IMR-90 (cell line): ENCODE data around the gene CDKAL1. TPM values are rescaled to one million over a fixed set of nuclear protein-coding genes. Genes with fewer than 3 reads are reported as not detected.

ENCODE experiments used
- ATAC-seq: fragments of 200-7000 bp; cut with Tn5 transposase; 2 replicates; pipeline ENCODE4 v1.9.1; 2020; ENCODE audit warnings: low read depth, mild to moderate bottlenecking, moderate library complexity
- BruUV-seq: library from RNA; stranded (reverse); fragments of 400-500 nt; replicated peaks from 2 replicates; lab custom pipeline; 2021; lab: Mats Ljungman, UMichigan
- CTCF ChIA-PET: fragments of 300-600 bp; formaldehyde crosslinking; extraction: SDS; loops from one replicate; lab custom pipeline; 2021; ENCODE audit warnings: antibody characterized with exemption; lab: Yijun Ruan, JAX
- POLR2A ChIA-PET: fragments of 300-600 bp; sonication (Branson Sonifier 250); formaldehyde crosslinking; loops from one replicate; lab custom pipeline; 2022; ENCODE audit warnings: antibody characterized with exemption; ENCODE audit not compliant: unreplicated experiment; lab: Charles Lee
- DNase-seq: peaks from one replicate; pipeline ENCODE4 v3.0.0; 2013
- H2AFZ ChIP-seq: replicated peaks from 2 replicates; pipeline ENCODE3; 2013; ENCODE audit warnings: low read length, mild to moderate bottlenecking; ENCODE audit not compliant: poor library complexity
- H2AK5ac ChIP-seq: 2 replicates; pipeline ENCODE4 v1.6.1; 2013; ENCODE audit warnings: low read depth, low read length, inconsistent platforms
- H2AK9ac ChIP-seq: replicated peaks from 2 replicates; pipeline ENCODE3; 2013; ENCODE audit warnings: mild to moderate bottlenecking, low read depth, low read length, moderate library complexity; ENCODE audit not compliant: poor library complexity
- H2BK120ac ChIP-seq: 2 replicates; pipeline ENCODE4 v1.6.1; 2013; ENCODE audit warnings: low read depth, low read length, inconsistent platforms
- H2BK15ac ChIP-seq: 3 replicates; pipeline ENCODE4 v1.6.1; 2013; ENCODE audit warnings: low read depth, low read length, inconsistent platforms
- H2BK20ac ChIP-seq: 2 replicates; pipeline ENCODE4 v1.6.1; 2013; ENCODE audit warnings: low read depth, mild to moderate bottlenecking, inconsistent platforms, low read length, moderate library complexity
- H2BK5ac ChIP-seq: 2 replicates; pipeline ENCODE4 v1.6.1; 2013; ENCODE audit warnings: mild to moderate bottlenecking, low read depth, low read length, inconsistent platforms; ENCODE audit not compliant: poor library complexity, severe bottlenecking
- H3K14ac ChIP-seq: replicated peaks from 2 replicates; pipeline ENCODE4 v1.6.1; 2013; ENCODE audit warnings: low read depth, low read length, inconsistent platforms
- H3K18ac ChIP-seq: 2 replicates; pipeline ENCODE4 v1.6.1; 2013; ENCODE audit warnings: low read depth, low read length, control low read depth
- H3K23ac ChIP-seq: 2 replicates; pipeline ENCODE4 v1.6.1; 2013; ENCODE audit warnings: low read depth, low read length, inconsistent platforms
- H3K27ac ChIP-seq: 2 replicates; pipeline ENCODE4 v1.5.1; 2013; ENCODE audit warnings: mild to moderate bottlenecking, control low read depth, low read length; ENCODE audit not compliant: insufficient read depth
- H3K27me3 ChIP-seq: 2 replicates; pipeline ENCODE4 v1.6.1; 2013; ENCODE audit warnings: low read length; ENCODE audit not compliant: control insufficient read depth, insufficient read depth
- H3K36me3 ChIP-seq: 2 replicates; pipeline ENCODE4 v1.6.1; 2013; ENCODE audit warnings: low read length, mixed read lengths; ENCODE audit not compliant: control insufficient read depth, insufficient read depth
- H3K4ac ChIP-seq: 2 replicates; pipeline ENCODE4 v1.6.1; 2013; ENCODE audit warnings: low read depth, low read length, inconsistent platforms
- H3K4me1 ChIP-seq: 2 replicates; pipeline ENCODE4 v1.6.1; 2013; ENCODE audit warnings: low read length, mixed read lengths; ENCODE audit not compliant: control insufficient read depth, insufficient read depth
- H3K4me2 ChIP-seq: 2 replicates; pipeline ENCODE4 v1.6.1; 2013; ENCODE audit warnings: low read depth, mild to moderate bottlenecking, control low read depth, low read length, moderate library complexity
- H3K4me3 ChIP-seq: 2 replicates; pipeline ENCODE4 v1.5.1; 2013; ENCODE audit warnings: low read depth, mild to moderate bottlenecking, control low read depth, low read length, moderate library complexity; ENCODE audit not compliant: insufficient read depth
- H3K56ac ChIP-seq: 2 replicates; pipeline ENCODE4 v1.6.1; 2013; ENCODE audit warnings: low read length, inconsistent platforms; ENCODE audit not compliant: insufficient read depth; ENCODE audit errors: extremely low read depth
- H3K79me1 ChIP-seq, 2 experiments: 2 replicates each; pipeline ENCODE4 v1.6.1; 2013; ENCODE audit warnings: low read length in 2 of 2, inconsistent platforms in 1 of 2, low read depth in 1 of 2
- H3K9ac ChIP-seq: 2 replicates; pipeline ENCODE4 v1.6.1; 2013; ENCODE audit warnings: low read depth, low read length, control low read depth
- H3K9me1 ChIP-seq: 2 replicates; pipeline ENCODE4 v1.6.1; 2013; ENCODE audit warnings: low read length, inconsistent platforms; ENCODE audit not compliant: insufficient read depth
- H3K9me3 ChIP-seq: 2 replicates; pipeline ENCODE4 v1.6.1; 2013; ENCODE audit warnings: low read length; ENCODE audit not compliant: control insufficient read depth, insufficient read depth
- H4K20me1 ChIP-seq: 2 replicates; pipeline ENCODE4 v1.6.1; 2013; ENCODE audit warnings: low read length, inconsistent platforms; ENCODE audit not compliant: insufficient read depth
- H4K5ac ChIP-seq: 2 replicates; pipeline ENCODE4 v1.6.1; 2013; ENCODE audit warnings: mild to moderate bottlenecking, low read depth, low read length, control low read depth
- H4K8ac ChIP-seq, 2 experiments: 2 replicates each; pipeline ENCODE4 v1.6.1; 2013; ENCODE audit warnings: low read depth in 2 of 2, low read length in 2 of 2, control low read depth in 1 of 2, inconsistent platforms in 1 of 2
- H4K91ac ChIP-seq: 2 replicates; pipeline ENCODE4 v1.6.1; 2013; ENCODE audit warnings: low read depth, low read length, inconsistent platforms; ENCODE audit not compliant: insufficient read depth
- BHLHE40 ChIP-seq: fragments of 150-350 bp; IDR thresholded peaks from 2 replicates; pipeline ENCODE4 v1.6.1; 2016; ENCODE audit warnings: mild to moderate bottlenecking, low read depth, low read length
- CEBPB ChIP-seq: IDR thresholded peaks from 2 replicates; pipeline ENCODE4 v1.6.1; 2012; ENCODE audit warnings: low read depth, low read length, improper control_type of control experiment
- CHD1 ChIP-seq: IDR thresholded peaks from 2 replicates; pipeline ENCODE4 v1.6.1; 2012; ENCODE audit warnings: low read depth, low read length, improper control_type of control experiment
- FOS ChIP-seq: fragments of 150-350 bp; IDR thresholded peaks from 2 replicates; pipeline ENCODE4 v1.6.1; 2016; ENCODE audit warnings: low read depth, low read length
- MAFK ChIP-seq: IDR thresholded peaks from 2 replicates; pipeline ENCODE4 v1.6.1; 2012; ENCODE audit warnings: low read depth, low read length, improper control_type of control experiment
- MAZ ChIP-seq: IDR thresholded peaks from 2 replicates; pipeline ENCODE4 v1.6.1; 2012; ENCODE audit warnings: low read depth, mild to moderate bottlenecking, low read length, improper control_type of control experiment, moderate library complexity, borderline replicate concordance
- MXI1 ChIP-seq: IDR thresholded peaks from 2 replicates; pipeline ENCODE4 v1.6.1; 2012; ENCODE audit warnings: low read depth, mild to moderate bottlenecking, low read length, moderate library complexity, borderline replicate concordance
- NFE2L2 ChIP-seq: fragments of 150-350 bp; IDR thresholded peaks from 2 replicates; pipeline ENCODE4 v1.6.1; 2016; ENCODE audit warnings: low read depth, mild to moderate bottlenecking, low read length
- POLR2A ChIP-seq: IDR thresholded peaks from 2 replicates; pipeline ENCODE4 v1.6.1; 2012; ENCODE audit warnings: mild to moderate bottlenecking, low read depth, low read length
- RAD21 ChIP-seq: IDR thresholded peaks from 2 replicates; pipeline ENCODE4 v1.6.1; 2012; ENCODE audit warnings: low read length, improper control_type of control experiment
- RCOR1 ChIP-seq: IDR thresholded peaks from 2 replicates; pipeline ENCODE4 v1.6.1; 2012; ENCODE audit warnings: mild to moderate bottlenecking, low read length, improper control_type of control experiment; ENCODE audit not compliant: insufficient replicate concordance
- RFX5 ChIP-seq: IDR thresholded peaks from 2 replicates; pipeline ENCODE4 v1.8.0; 2012; ENCODE audit warnings: low read depth, mild to moderate bottlenecking, low read length, moderate library complexity
- SMC3 ChIP-seq: fragments of 150-350 bp; IDR thresholded peaks from 2 replicates; pipeline ENCODE4 v1.6.1; 2016; ENCODE audit warnings: low read depth, mild to moderate bottlenecking, antibody characterized with exemption, low read length, moderate library complexity
- WGBS, 2 experiments: methylation state at CpG; one replicate each; pipeline versions ENCODE4 v1.1.5 to v1.1.7; 2013; ENCODE audit warnings: missing lambda C conversion rate in 2 of 2; ENCODE audit not compliant: insufficient read length in 1 of 2; ENCODE audit errors: extremely low coverage in 2 of 2; 5-methylcytosine and 5-hydroxymethylcytosine counted together
- dilution Hi-C: fragments of 300-500 bp; cut with HindIII; formaldehyde crosslinking; loops from one replicate; pipeline ENCODE4 v1.14.3; 2018; ENCODE audit warnings: low sequenced_read_pairs; ENCODE audit not compliant: unreplicated experiment
- in situ Hi-C: fragments of 300-500 bp; cut with MboI; formaldehyde crosslinking; loops from 3 replicates; pipeline ENCODE4 v1.14.3; 2019; ENCODE audit warnings: low sequenced_read_pairs, inconsistent platforms, mixed read lengths
- intact Hi-C: fragments of 100-400 bp; cut with micrococcal nuclease; formaldehyde crosslinking; loops from 2 replicates; pipeline ENCODE4 v1.10.0; 2022
- polyA plus RNA-seq, 3 experiments: library from polyadenylated mRNA; depleted of rRNA; stranded (reverse); fragments of >200 nt; gene quantifications; 2 replicates each; pipeline ENCODE4 v1.2.3, GENCODE V29; 2012; ENCODE audit warnings: low replicate concordance in 1 of 3
- total RNA-seq: library from RNA; depleted of rRNA; stranded (reverse); fragments of >200 nt; gene quantifications from 2 replicates; pipeline ENCODE4 v1.2.3, GENCODE V29; 2012
- TF ChIP-seq, protein P1 (sequence below): fragments of 150-350 bp; IDR thresholded peaks from 2 replicates; pipeline ENCODE4 v1.6.1; 2016; ENCODE audit warnings: low read depth, mild to moderate bottlenecking, low read length, moderate library complexity, borderline replicate concordance
- TF ChIP-seq, protein P2 (sequence below): fragments of 150-350 bp; IDR thresholded peaks from 2 replicates; pipeline ENCODE4 v1.6.1; 2017; ENCODE audit warnings: mild to moderate bottlenecking, antibody characterized with exemption, low read length, low read depth
- TF ChIP-seq, protein P3 (sequence below): conservative IDR thresholded peaks from 2 replicates; pipeline ENCODE4 v1.5.1; 2012; ENCODE audit warnings: mild to moderate bottlenecking, low read depth, low read length, improper control_type of control experiment

Gene CDKAL1
- total and polyA plus RNA-seq, 2 of the 4 experiments (the other 2 are of a cell fraction): 3.7 to 13.1 TPM

DNA sequence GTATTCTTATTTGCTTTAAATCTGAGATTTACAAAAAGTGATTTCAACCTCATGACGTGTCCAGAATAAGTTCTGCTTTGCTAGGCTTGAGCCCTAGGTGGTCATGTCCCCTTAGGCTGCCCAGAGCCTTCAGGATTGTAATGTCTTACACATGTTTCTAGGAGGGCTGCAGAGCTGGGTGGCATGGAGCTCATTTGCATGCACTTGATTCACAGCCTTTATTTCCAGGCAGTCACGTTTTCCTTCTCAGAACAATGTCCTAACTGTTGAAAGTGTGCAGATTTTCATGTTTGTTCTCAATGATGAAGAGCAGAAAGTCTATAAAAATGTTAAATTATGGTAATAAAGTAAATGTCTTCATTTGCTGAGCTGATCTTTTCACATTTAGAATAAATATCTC, 610.7 kb downstream of the CDKAL1 start:
- Histone ChIP-seq H2BK20ac (no peak overlapping the region), H3K4me1 (peaks cover 2% of the 10 kb centered on the region; the same call in 1 of the 2 replicates), H3K18ac (no peak overlapping the region), H3K9me1 (no peaks in the 10 kb centered on the region), H3K36me3 (no peaks in the 10 kb centered on the region), H4K8ac (no peak overlapping the region), H2AK5ac (no peak overlapping the region), H2BK120ac (no peak overlapping the region), H3K14ac (no peak overlapping the region), H3K56ac (no peak overlapping the region), H3K9ac (no peak overlapping the region), H3K27ac (no peak overlapping the region), H3K79me1 (no peaks in the 10 kb centered on the region), H4K20me1 (no peaks in the 10 kb centered on the region), H2BK5ac (no peak overlapping the region), H2BK15ac (no peak overlapping the region), H4K5ac (no peak overlapping the region), H3K23ac (no peak overlapping the region), H2AK9ac (no peak overlapping the region), H3K4me3 (no peak overlapping the region), H4K91ac (no peak overlapping the region), H2AFZ (no peak overlapping the region), H3K9me3 (no peaks in the 10 kb centered on the region), H3K27me3 (no peaks in the 10 kb centered on the region), H3K4ac (no peak overlapping the region), H3K4me2 (no peak overlapping the region)
- in situ Hi-C loops: no loop called here
- dilution Hi-C loops: no loop called here
- no TSS peak for BruUV-seq
- ChIA-PET CTCF (no interaction called here), POLR2A (interaction anchor here (0.6 kb wide), 1 partner anchor 13 kb away, joined by 3 read pairs; no protein-coding TSS in a partner anchor)
- intact Hi-C loops: no loop called here
- WGBS, 2 experiments: no CpG with 5 or more reads among the region's 2 CpGs
- ATAC-seq (no peak), DNase-seq (no peak)
- TF ChIP-seq BHLHE40 (no peak), FOS (no peak), SMC3 (no peak), CEBPB (no peak), MAZ (no peak), MXI1 (no peak), POLR2A (no peak), RFX5 (no peak), RAD21 (no peak), NFE2L2 (no peak), RCOR1 (no peak), CHD1 (no peak), MAFK (no peak)
- TF ChIP-seq, protein P1, sequence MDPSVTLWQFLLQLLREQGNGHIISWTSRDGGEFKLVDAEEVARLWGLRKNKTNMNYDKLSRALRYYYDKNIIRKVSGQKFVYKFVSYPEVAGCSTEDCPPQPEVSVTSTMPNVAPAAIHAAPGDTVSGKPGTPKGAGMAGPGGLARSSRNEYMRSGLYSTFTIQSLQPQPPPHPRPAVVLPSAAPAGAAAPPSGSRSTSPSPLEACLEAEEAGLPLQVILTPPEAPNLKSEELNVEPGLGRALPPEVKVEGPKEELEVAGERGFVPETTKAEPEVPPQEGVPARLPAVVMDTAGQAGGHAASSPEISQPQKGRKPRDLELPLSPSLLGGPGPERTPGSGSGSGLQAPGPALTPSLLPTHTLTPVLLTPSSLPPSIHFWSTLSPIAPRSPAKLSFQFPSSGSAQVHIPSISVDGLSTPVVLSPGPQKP: no peak
- TF ChIP-seq, protein P2, sequence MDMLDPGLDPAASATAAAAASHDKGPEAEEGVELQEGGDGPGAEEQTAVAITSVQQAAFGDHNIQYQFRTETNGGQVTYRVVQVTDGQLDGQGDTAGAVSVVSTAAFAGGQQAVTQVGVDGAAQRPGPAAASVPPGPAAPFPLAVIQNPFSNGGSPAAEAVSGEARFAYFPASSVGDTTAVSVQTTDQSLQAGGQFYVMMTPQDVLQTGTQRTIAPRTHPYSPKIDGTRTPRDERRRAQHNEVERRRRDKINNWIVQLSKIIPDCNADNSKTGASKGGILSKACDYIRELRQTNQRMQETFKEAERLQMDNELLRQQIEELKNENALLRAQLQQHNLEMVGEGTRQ: no peak
- TF ChIP-seq, protein P3, sequence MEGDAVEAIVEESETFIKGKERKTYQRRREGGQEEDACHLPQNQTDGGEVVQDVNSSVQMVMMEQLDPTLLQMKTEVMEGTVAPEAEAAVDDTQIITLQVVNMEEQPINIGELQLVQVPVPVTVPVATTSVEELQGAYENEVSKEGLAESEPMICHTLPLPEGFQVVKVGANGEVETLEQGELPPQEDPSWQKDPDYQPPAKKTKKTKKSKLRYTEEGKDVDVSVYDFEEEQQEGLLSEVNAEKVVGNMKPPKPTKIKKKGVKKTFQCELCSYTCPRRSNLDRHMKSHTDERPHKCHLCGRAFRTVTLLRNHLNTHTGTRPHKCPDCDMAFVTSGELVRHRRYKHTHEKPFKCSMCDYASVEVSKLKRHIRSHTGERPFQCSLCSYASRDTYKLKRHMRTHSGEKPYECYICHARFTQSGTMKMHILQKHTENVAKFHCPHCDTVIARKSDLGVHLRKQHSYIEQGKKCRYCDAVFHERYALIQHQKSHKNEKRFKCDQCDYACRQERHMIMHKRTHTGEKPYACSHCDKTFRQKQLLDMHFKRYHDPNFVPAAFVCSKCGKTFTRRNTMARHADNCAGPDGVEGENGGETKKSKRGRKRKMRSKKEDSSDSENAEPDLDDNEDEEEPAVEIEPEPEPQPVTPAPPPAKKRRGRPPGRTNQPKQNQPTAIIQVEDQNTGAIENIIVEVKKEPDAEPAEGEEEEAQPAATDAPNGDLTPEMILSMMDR: no peak
